ACHN (cell line): Measurements from ENCODE around the gene INPP5E.
A peak's percentile ranks its signal among the peaks of the same experiment; 100 is the strongest.
"Not testable (repeated sequence)": the region's sequence is repeated elsewhere in the genome, so short reads cannot be mapped to it uniquely, and the experiment has no call there.

Experiments used
- DNase-seq: peaks from one replicate; pipeline ENCODE4 v3.0.0-alpha.2; 2015
- in situ Hi-C: cut with HindIII; loops from 2 replicates; pipeline ENCODE4 v1.10.0; 2017; ENCODE audit warnings: low sequenced_read_pairs, low pct_ligation_motif_present, low pct_unique_long_range_greater_than_20kb

Gene INPP5E

DNA sequence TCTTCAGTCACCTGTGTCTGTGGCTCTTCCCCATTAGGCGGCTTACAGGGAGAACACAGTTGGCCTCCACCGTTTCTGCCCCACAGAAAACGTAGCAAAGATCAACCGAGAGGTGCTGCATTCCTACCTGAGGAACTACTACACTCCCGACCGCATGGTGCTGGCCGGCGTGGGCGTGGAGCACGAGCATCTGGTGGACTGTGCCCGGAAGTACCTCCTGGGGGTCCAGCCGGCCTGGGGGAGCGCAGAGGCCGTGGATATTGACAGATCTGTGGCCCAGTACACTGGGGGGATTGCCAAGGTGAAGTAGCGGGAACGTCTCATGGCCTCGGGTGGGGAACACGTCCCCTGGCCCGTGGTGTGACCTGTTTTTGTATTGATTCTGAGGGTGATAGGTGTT, 22.7 kb downstream of the INPP5E start:
- in situ Hi-C loops: no loop called here
- DNase-seq: no peak

DNA sequence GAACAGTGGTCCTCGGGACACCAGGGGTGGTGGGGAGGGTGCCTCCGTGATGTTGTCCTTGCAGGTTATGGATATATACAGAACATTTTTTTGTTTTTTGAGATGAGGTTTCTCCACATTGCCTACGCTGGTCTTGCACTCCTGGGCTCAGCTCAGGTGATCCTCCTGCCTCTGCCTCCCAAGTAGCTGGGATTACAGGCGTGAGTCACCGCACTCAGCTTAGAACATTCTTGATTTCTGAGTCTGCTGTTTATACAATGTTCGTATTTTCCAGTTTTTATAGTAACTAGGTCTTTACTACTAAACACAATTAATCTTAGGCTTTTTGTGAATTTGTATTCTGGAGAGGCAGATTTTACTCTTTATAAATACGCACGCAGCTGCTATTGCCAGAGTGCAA, 23.2 kb downstream of the INPP5E start:
- DNase-seq: no peak
- in situ Hi-C loops: no loop called here

DNA sequence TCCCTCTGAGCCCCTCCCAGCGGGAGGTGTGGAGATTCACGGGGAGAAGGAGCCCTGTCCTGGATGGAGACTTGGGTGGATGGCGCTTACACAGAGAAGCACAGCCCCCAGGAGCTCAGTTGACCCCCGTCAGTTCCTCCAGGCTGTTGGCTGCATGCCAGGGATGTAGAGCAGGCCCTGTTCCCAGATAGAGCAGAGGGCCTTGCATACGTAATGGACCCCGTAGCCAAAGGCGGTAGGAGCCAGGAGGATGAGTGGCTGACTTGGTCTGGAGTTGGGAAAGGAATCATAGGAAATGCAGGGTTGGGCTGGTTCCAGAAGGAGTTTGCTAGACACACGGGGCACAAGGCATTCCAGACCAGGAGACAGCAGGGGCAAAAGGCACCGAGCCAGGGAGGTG, 26.7 kb downstream of the INPP5E start:
- in situ Hi-C loops: no loop called here
- no peak for DNase-seq

DNA sequence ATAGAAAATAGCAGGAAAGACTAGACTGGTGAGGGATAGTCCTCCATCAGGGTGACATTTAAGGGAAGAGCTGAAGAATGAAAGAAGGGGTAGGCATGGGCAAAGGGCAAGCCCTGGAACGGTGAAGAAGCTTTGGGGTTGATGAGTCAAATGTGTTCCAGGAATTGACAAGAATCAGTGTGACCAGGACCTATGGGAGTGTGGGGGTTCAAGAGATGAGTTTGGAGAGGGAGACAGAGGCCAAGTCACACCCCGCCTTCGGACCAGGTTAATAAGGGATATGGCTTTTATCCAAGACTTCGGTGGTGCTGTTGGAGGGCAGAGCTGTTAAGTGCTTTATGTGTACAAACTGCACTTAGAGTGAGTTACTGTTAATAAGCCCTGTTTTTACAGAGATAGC, 28.3 kb downstream of the INPP5E start:
- no peak for DNase-seq
- in situ Hi-C loops: no loop called here

DNA sequence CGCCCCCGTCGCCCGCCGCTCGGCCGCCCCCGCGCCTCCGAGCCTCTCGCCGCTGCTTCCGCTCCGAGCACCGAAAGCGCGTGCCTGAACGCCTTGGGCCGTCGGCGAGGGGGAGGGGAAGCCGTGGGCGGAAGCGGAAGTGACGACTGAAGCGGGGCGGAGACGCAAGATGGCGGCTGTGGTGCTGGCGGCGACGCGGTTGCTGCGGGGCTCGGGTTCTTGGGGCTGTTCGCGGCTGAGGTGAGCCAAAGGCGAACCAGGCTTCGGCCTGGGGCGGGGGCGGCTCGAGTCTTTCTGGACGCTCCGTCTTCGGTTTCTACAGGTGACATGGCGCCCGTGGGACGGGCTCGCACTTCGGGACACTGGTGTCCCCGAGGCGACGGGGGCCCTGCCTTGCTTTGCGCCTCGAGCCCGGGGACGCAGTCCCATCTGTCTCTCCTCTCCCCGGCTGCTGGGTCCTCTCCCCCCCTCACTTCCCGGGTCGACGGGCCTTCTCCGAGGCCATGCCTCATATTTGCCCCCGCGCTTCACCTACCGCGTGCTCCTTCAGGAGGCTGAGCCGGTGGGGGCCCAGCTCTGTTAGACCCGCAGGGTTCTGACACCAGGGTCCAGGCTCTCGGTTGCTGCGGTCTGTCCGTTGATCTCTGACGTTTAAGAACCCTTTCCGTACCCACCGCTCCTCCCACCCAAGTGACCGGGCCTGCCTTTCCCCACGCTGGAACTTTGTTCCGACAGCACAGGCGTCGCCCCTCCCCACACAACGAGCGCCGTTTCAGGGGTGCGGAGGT, 29.0 kb downstream of the INPP5E start, which contains the start of the genes ENTR1 and PMPCA:
ENTR1 (minus strand) TSS at position 115 of the 788 bp plus-strand sequence. CDS start 217 bp downstream, outside the sequence.
PMPCA (plus strand) TSS at position 159 of the 788 bp plus-strand sequence; CDS start at position 170, 11 bp downstream.
- DNase-seq: peak; percentile 87
- in situ Hi-C loops: no loop called here

DNA sequence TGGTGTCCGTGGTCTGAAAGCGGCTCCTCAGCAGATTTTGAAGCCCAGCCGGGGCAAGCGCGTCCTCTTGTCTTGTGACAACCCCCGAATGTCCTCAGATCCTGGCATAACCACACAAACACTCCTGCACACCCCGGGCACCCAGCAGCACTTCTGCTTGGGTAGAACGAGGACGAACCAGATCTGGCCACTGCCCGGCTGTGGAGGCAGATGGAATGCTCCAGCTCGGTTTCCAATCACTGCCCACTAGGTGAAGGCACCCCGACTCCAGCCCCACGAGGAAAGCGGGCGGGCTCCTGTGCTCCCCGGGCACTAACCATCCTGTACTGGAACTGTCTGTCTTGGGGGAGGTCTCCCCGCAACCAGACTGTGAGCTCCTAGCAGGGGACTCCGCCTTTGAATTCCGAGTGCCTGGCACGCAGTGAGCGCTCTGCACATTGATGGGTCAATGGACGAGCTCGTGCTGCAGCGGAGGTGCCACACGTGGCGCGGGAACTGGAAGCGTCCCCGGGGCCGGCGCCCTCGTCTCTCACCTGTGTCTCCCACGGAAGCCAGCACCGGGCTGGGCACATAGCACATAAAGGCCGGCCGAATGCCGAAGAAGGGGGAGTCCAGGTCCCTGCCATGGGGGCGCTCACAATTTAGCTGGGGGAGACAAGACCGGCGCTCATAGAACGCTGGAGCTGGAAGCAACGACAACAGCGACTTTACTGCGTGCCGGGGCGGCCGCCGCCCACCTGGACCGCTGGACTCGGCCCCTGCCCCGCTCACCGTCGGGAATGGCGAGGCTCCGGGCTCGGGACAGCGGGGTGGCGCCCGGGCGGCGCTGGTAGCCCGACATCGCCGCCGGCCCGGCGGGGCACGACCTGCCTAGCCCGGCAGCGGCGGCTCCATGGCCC, 29.8 kb downstream of the INPP5E start:
- in situ Hi-C loops: no loop called here
- DNase-seq: peak; percentile 43

DNA sequence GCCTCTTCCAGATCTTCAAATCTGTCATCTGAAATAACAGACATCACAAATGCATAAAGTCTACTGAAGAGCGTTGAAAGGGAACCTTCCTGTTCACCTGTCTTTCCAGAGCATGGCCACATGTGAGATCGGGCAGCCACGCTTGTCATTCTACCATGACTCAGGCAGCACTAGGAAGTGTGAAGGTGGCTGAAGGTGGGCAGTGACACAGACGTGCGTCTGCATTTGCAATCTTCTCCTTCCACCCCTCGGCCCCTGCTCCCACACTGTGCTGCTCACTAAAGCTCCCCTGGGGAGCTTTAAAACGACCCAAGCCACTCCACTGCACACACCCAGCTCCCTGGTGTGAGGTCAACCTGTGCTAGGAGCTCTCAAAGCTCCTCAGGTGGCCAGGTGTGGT, 31.7 kb downstream of the INPP5E start:
- in situ Hi-C loops: no loop called here
- no peak for DNase-seq

DNA sequence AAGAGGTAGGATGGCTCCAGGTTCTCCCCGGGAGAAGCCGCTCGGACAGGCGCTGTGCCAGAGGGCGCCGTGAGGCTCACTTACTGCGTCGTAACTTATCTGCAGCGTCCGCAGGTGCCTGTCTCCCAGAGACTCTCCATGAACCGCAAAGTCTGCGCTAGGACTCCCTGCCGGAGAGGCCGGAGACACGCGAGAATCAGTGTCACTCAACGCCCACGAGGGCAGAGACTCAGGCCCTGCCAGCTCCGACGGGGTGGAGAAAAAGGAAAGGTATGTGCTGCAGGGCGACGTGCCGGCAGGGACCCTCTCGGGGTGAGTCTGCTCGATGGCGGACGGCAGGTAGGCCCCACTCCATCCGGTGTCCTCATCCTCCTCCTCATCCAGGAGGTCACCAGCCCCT, 32.6 kb downstream of the INPP5E start:
- in situ Hi-C loops, DNase-seq: not testable (repeated sequence)

DNA sequence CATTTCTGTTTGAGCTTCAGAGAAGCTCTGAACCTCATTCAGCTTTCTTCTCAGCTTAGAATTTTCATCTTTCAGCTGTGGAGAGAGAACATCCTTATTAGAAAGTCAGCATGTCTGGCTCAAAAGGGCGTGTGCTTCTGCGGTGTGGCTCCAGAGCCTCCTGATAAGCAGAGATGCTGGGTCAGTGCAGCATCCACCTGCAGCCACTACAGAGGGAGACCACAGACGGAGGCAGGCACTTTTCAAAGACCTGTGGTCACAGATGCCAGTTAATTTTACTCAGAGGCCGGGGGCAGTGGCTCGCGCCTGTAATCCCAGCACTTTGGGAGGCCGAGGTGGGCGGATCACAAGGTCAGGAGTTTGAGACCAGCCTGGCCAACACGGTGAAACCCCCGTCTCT, 33.7 kb downstream of the INPP5E start:
- DNase-seq, in situ Hi-C loops: not testable (repeated sequence)

DNA sequence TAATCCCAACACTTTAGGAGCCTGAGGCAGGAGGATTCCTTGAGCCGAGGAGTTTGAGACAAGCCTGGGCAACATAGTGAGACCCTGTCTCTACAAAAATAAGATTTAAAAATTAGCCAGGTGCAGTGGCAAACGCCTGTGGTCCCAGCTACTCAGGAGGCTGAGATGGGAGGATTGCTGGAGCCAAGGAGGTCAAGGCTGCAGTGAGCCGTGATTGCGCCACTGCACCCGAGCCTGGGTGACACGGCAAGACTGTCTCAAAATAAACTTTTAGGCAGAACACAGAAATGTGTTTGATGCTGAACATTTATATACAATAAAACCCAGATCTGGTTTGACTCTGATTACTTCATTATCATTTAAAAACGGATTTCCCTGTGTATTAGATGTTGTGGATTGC, 34.2 kb downstream of the INPP5E start:
- DNase-seq: no peak
- in situ Hi-C loops: no loop called here

DNA sequence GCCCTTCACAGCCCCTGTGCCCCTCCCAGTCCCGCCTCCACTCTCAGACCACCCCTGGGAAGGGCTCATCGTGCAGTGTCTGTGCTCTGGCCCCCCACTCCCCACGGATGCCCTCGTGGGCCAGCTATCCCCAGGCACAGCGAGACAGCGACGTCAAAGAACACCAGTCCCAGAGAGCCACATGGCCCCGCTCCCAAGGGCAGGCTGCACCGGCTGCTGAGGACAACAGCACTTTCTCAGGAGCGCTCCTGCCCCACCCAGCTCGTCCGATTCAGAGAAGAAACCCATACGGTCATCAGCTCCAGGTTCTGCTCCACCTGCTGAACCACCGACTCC, 34.9 kb downstream of the INPP5E start:
- in situ Hi-C loops: no loop called here
- no peak for DNase-seq

DNA sequence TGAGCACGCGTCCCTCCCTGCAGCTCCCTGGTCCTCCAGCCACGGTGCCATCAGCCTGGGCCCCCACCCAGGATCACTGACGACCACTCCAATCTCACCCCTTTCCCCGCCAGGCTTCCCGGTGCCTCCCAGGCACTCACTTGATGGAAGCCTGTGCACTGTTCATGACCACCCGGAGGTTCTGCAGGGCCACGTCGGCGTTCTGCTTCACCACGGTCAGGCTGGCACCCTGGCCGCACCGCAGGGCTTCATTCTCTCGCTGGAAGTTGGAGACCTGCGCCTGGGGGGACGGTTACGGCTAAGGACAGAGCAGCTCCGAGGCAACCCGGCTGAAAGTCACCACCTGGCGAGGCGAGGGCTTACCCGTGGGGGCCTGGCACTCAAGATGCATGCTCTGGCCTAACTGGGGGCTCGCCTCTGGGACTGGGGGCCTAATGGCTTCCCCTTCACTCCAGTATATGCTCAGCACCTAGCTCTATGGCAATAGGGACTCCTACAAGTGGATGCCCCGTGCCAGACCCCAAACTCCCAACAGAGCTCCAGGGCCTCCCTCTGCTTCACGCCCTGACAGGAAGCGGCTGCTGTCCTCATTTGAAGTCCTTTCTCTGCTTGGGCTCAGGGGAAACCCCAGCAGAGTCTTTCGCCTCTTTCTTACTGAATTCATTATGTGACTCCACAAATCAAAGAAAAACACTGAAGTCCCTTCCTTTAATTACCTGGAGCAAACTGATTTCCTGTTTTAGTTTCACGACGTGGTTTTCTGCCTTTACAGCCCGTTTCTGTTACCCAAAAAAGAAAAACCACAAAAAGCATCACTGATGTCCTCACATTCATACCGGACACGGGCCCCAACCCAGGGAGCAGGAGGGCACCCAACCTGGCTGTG, 35.5 kb downstream of the INPP5E start:
- no peak for DNase-seq
- in situ Hi-C loops: no loop called here

DNA sequence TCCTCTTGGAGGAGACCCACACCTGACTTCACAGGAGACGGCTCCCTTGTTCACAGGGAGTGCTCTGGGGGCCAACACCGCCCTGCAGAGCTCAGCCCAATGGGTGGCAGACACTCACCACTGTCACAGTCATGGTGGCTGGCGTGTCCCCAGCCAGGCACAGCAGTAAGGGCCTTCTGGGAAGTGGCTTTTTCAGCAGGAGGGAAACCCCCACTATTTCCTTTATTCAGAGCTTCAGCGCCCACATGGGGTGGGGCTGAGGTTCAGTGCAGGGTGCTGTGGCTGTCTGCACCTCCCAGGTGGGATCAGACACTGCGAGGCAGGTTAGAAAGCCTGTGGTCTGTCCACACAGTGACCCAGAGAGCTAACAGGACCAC, 36.1 kb downstream of the INPP5E start:
- in situ Hi-C loops: no loop called here

DNA sequence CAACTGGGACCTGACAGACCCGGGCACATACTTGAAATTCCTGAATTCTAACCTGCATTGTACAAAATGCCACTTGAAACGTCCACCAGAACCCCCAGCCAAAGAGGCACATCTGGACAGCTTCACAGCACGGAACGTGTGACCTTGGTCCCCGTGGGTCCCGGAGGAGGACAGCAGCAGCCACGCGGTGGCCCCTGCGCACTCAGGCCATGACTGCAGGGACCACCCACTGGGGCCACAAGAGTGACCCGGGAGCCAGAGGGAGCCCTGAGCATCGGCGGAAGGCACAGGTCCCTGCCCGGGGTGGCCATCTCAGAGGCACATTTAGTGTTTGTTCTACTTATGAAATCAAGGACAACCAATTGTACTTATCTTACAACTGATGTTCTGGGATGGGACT, 37.6 kb downstream of the INPP5E start:
- in situ Hi-C loops: no loop called here
- DNase-seq: no peak

More for the DNA sequence above, 36.1 kb downstream of the INPP5E start:
- DNase-seq: no peak

DNA sequence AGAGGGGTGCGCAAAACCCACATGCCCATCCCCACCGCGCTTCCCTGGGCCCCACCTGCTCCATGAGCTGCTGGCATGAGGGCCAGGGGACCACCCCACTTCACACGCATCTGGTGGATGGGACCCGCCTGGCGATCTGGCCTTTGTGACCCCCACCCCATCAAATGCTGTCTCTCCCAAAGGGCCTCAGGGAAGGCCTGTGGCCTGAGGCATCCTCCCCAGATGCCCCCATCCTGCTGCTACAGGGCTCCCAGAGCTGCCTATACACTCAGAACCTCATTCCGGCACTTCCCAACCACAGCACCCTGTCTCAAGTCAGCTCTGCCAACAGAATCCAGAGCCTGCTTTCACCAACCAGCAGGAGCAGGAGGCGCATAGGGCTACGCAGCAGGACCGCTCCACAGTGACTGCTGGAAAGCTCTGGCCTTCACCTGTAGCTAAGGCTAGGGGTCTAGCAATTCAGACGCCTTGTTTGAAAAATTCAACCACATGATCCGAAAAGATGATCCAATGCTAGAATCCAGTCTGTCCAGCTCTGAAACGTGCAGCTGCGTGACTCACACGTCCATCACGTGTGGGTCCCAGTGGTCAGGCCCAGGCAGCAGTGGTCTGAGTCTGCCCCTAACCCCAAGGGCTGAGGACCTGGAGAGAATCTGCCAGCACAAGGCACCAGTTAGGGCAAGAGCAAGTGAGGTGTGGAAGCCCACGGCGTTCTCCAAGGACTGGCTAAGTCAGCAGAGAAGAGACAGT, 38.3 kb downstream of the INPP5E start:
- in situ Hi-C loops: no loop called here
- no peak for DNase-seq

DNA sequence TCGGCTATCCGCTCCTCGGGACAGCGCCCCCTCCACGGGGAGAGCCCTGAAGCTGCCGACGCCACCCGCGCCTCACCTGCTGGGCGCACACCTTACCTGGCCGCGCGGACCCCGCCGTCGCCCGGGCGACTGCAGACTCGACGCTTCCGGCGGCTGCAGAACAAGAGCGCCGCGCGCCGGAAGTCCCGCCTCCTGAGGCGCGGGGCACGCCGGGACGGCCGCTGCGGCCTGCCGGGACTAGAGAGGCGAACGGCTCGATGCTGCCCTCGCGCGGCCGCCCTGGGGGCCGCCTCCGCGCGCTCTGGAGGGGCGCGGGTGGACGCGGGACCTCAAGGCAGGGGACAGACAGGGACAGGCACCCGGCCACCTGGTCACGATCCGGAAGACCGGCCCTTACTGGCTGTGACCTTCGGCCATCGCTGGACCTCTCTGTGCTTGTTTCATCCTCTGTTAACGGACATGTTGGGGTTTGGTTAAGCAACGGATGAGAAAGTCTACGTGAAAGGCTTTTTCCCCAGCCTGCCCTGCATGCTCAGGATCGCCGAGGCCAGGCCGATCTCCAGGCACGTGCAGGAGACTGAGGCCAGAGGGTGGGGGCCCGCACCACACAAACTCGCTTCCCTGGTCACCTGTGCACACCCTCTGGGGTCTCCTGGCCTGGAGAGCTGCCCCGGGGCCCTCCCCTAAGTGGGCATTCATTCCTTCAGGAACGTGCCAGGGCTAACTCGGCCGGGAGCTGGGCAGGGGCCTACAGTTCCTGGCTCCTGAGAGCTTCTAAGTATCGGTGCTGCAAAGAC, 39.4 kb downstream of the INPP5E start, which contains the start of gene SNAPC4:
SNAPC4 (minus strand) TSS at position 133 of the 797 bp plus-strand sequence. CDS start 1,742 bp downstream, outside the sequence.
- DNase-seq: peak; percentile 84
- in situ Hi-C loops: no loop called here
